Upper lobe of right lung (tissue), 1 donor: Measurements from ENCODE around the gene SPAG16. TPM values are rescaled to one million over a fixed set of nuclear protein-coding genes. Genes with fewer than 3 reads are reported as not detected.

Experiments used
- ATAC-seq: fragments of 200-7000 bp; cut with Tn5 transposase; one replicate; pipeline ENCODE4 v1.9.1; 2020; ENCODE audit warnings: mild to moderate bottlenecking, moderate library complexity
- DNase-seq: peaks from one replicate; pipeline ENCODE4 v3.0.0-alpha.2; 2020
- H3K27ac ChIP-seq: fragments of 200-600 bp; one replicate; pipeline ENCODE4 v1.8.0; 2022
- H3K27me3 ChIP-seq: fragments of 200-600 bp; one replicate; pipeline ENCODE4 v1.8.0; 2022; ENCODE audit warnings: mild to moderate bottlenecking
- H3K36me3 ChIP-seq: fragments of 200-600 bp; one replicate; pipeline ENCODE4 v1.8.0; 2022
- H3K4me1 ChIP-seq: fragments of 200-600 bp; one replicate; pipeline ENCODE4 v1.8.0; 2022
- H3K4me3 ChIP-seq: fragments of 200-600 bp; one replicate; pipeline ENCODE4 v1.8.0; 2022; ENCODE audit warnings: mild to moderate bottlenecking
- H3K9me3 ChIP-seq: fragments of 200-600 bp; one replicate; pipeline ENCODE4 v1.8.0; 2022
- CTCF ChIP-seq: fragments of 200-600 bp; IDR thresholded peaks from one replicate; pipeline ENCODE4 v1.8.0; 2022; ENCODE audit warnings: antibody characterized with exemption
- intact Hi-C: fragments of 100-400 bp; cut with DNase I; formaldehyde crosslinking; loops from one replicate; pipeline ENCODE4 v1.11.0; 2022
- total RNA-seq: library from RNA; stranded (reverse); fragmentation: NEBNext Ultra II Directional; extraction: Animal tissue kit (Norgen Biotek cat#: 25700); gene quantifications from one replicate; pipeline ENCODE4 v1.2.1, GENCODE V29; 2021
- donor health status: DM: no; HTN: yes; CAD: no; lungs with severe emphysema.

Gene SPAG16
- total RNA-seq, 1 donor from 2014 or later = 11.6 TPM

- ATAC-seq (no peak), DNase-seq (no peak)
- Histone ChIP-seq H3K36me3 (no peaks in the 10 kb centered on the region), H3K9me3 (no peaks in the 10 kb centered on the region), H3K27ac (no peak overlapping the region), H3K27me3 (no peaks in the 10 kb centered on the region), H3K4me3 (no peak overlapping the region), H3K4me1 (no peaks in the 10 kb centered on the region)
- no peak for TF ChIP-seq CTCF
- intact Hi-C loops = no loop called here
Observed at GRCh38 chr2:214184461-214184860, 900.2 kb downstream of the SPAG16 start.

GRCh38 chr2:214185546-214185945, 901.3 kb downstream of the SPAG16 start:
- no peaks in the 10 kb centered on the region for H3K27me3 ChIP-seq
- H3K4me1 ChIP-seq = no peaks in the 10 kb centered on the region
- DNase-seq = no peak
- no peak overlapping the region for H3K27ac ChIP-seq
- no peaks in the 10 kb centered on the region for H3K36me3 ChIP-seq
- no peak overlapping the region for H3K4me3 ChIP-seq
- H3K9me3 ChIP-seq = no peaks in the 10 kb centered on the region
- ATAC-seq = no peak
- no peak for TF ChIP-seq CTCF
- intact Hi-C loops = no loop called here

GRCh38 chr2:214192711-214193110, 908.4 kb downstream of the SPAG16 start:
- Histone ChIP-seq H3K36me3 (no peaks in the 10 kb centered on the region), H3K27me3 (no peaks in the 10 kb centered on the region), H3K4me1 (no peaks in the 10 kb centered on the region), H3K4me3 (no peak overlapping the region), H3K9me3 (no peaks in the 10 kb centered on the region), H3K27ac (no peak overlapping the region)
- ATAC-seq (no peak), DNase-seq (no peak)
- intact Hi-C loops = no loop called here
- TF ChIP-seq CTCF = no peak

- Histone ChIP-seq H3K4me1 (no peaks in the 10 kb centered on the region), H3K4me3 (no peak overlapping the region), H3K9me3 (no peaks in the 10 kb centered on the region), H3K36me3 (no peaks in the 10 kb centered on the region), H3K27ac (no peak overlapping the region), H3K27me3 (no peaks in the 10 kb centered on the region)
- TF ChIP-seq CTCF = no peak
- no peak for DNase-seq
- no peak for ATAC-seq
- intact Hi-C loops = no loop called here
Observed at GRCh38 chr2:214193943-214194342, 909.7 kb downstream of the SPAG16 start.

DNA sequence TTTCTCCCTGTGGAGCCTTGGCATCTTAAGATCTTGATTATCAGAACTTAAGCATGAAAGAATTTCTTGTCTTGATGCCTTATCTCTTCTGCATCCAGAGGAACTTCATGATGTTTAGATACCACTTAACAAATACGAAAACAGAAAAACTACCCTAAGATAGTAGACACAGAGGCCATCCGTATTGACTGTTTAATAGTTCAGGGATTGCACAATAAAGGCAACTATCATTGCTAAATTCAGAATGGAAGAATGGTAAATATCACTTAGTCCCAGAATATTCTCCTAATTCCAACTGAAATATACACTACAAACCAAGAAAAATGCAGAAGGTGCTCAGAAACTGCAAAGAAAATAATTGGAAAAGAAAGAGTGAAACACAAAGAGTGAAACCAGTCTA, 912.0 kb downstream of the SPAG16 start:
- H3K4me1 ChIP-seq = no peaks in the 10 kb centered on the region
- DNase-seq = no peak
- H3K4me3 ChIP-seq = no peak overlapping the region
- no peak for TF ChIP-seq CTCF
- H3K27ac ChIP-seq = no peak overlapping the region
- intact Hi-C loops = no loop called here
- no peak for ATAC-seq
- no peaks in the 10 kb centered on the region for H3K36me3 ChIP-seq
- H3K27me3 ChIP-seq = no peaks in the 10 kb centered on the region
- H3K9me3 ChIP-seq = no peaks in the 10 kb centered on the region

- Histone ChIP-seq H3K36me3 (no peaks in the 10 kb centered on the region), H3K9me3 (no peaks in the 10 kb centered on the region), H3K27ac (no peak overlapping the region), H3K4me3 (no peak overlapping the region), H3K27me3 (no peaks in the 10 kb centered on the region), H3K4me1 (no peaks in the 10 kb centered on the region)
- ATAC-seq = no peak
- intact Hi-C loops = no loop called here
- TF ChIP-seq CTCF = no peak
- no peak for DNase-seq
Observed at GRCh38 chr2:214201892-214202291, 917.6 kb downstream of the SPAG16 start.
